G401 (cell line): ENCODE results near the gene SLX4IP. TPM values are rescaled to one million over a fixed set of nuclear protein-coding genes. Genes with fewer than 3 reads are reported as not detected.
A peak's percentile ranks its signal among the peaks of the same experiment; 100 is the strongest.

ENCODE experiments used
- DNase-seq: peaks from one replicate; pipeline ENCODE4 v3.0.0-alpha.2; 2015; ENCODE audit warnings: low spot score
- in situ Hi-C: cut with HindIII; loops from 2 replicates; pipeline ENCODE4 v1.10.0; 2016; ENCODE audit warnings: low sequenced_read_pairs, mixed read lengths
- total RNA-seq: library from RNA; depleted of rRNA; stranded (reverse); fragments of >200 nt; shearing (Covaris generic); gene quantifications from 2 replicates; pipeline ENCODE4 v1.2.3, GENCODE V29; 2014

Gene SLX4IP
- total RNA-seq, 1 experiment from 2014 or later: 2.7 TPM

- in situ Hi-C loops: no loop called here
- no peak for DNase-seq
Observed at GRCh38 chr20:10461495-10461894, 26.4 kb downstream of the SLX4IP start.

- in situ Hi-C loops: no loop called here
- DNase-seq: no peak
Observed at GRCh38 chr20:10462516-10462915, 27.4 kb downstream of the SLX4IP start.

GRCh38 chr20:10463622-10464021 lies 28.5 kb downstream of the SLX4IP start:
- DNase-seq: no peak
- in situ Hi-C loops: no loop called here

- in situ Hi-C loops: no loop called here
Observed at GRCh38 chr20:10465135-10465534, 30.0 kb downstream of the SLX4IP start.

GRCh38 chr20:10466325-10466724 lies 31.2 kb downstream of the SLX4IP start:
- no peak for DNase-seq
- in situ Hi-C loops: no loop called here

More at GRCh38 chr20:10465135-10465534, 30.0 kb downstream of the SLX4IP start:
- no peak for DNase-seq

GRCh38 chr20:10466855-10467254 lies 31.8 kb downstream of the SLX4IP start:
- no peak for DNase-seq
- in situ Hi-C loops: no loop called here

GRCh38 chr20:10467681-10468339 lies 32.7 kb downstream of the SLX4IP start:
- DNase-seq: no peak
- in situ Hi-C loops: no loop called here

- in situ Hi-C loops: no loop called here
- no peak for DNase-seq
Observed at GRCh38 chr20:10468340-10468845, 33.3 kb downstream of the SLX4IP start.

- DNase-seq: no peak
- in situ Hi-C loops: no loop called here
Observed at GRCh38 chr20:10469056-10469455, 34.0 kb downstream of the SLX4IP start.

GRCh38 chr20:10469599-10469998 lies 34.5 kb downstream of the SLX4IP start:
- DNase-seq: peak; percentile 48
- in situ Hi-C loops: no loop called here

GRCh38 chr20:10470276-10470675 lies 35.2 kb downstream of the SLX4IP start:
- no peak for DNase-seq
- in situ Hi-C loops: no loop called here

GRCh38 chr20:10472871-10473270 lies 37.8 kb downstream of the SLX4IP start:
- in situ Hi-C loops: no loop called here
- DNase-seq: no peak

- in situ Hi-C loops: no loop called here
- no peak for DNase-seq
Observed at GRCh38 chr20:10474606-10475184, 39.6 kb downstream of the SLX4IP start.

- in situ Hi-C loops: no loop called here
Observed at GRCh38 chr20:10475225-10475624, 40.1 kb downstream of the SLX4IP start.

GRCh38 chr20:10476319-10476724 lies 41.2 kb downstream of the SLX4IP start:
- no peak for DNase-seq
- in situ Hi-C loops: no loop called here

More at GRCh38 chr20:10475225-10475624, 40.1 kb downstream of the SLX4IP start:
- DNase-seq: no peak

GRCh38 chr20:10478205-10478604 lies 43.1 kb downstream of the SLX4IP start:
- in situ Hi-C loops: no loop called here

GRCh38 chr20:10478930-10479329 lies 43.8 kb downstream of the SLX4IP start:
- in situ Hi-C loops: no loop called here

More at GRCh38 chr20:10478205-10478604, 43.1 kb downstream of the SLX4IP start:
- DNase-seq: no peak

GRCh38 chr20:10481676-10482075 lies 46.6 kb downstream of the SLX4IP start:
- in situ Hi-C loops: no loop called here
- DNase-seq: no peak

More at GRCh38 chr20:10478930-10479329, 43.8 kb downstream of the SLX4IP start:
- no peak for DNase-seq

- no peak for DNase-seq
- in situ Hi-C loops: no loop called here
Observed at GRCh38 chr20:10483691-10484090, 48.6 kb downstream of the SLX4IP start.
